ENCODE data around the gene ASTN2. TPM values are rescaled to one million over a fixed set of nuclear protein-coding genes. Genes with fewer than 3 reads are reported as not detected.

Gene ASTN2
- total and polyA plus RNA-seq, 2 experiments from 2014 or later, result 7.0 to 24.6 TPM

DNA sequence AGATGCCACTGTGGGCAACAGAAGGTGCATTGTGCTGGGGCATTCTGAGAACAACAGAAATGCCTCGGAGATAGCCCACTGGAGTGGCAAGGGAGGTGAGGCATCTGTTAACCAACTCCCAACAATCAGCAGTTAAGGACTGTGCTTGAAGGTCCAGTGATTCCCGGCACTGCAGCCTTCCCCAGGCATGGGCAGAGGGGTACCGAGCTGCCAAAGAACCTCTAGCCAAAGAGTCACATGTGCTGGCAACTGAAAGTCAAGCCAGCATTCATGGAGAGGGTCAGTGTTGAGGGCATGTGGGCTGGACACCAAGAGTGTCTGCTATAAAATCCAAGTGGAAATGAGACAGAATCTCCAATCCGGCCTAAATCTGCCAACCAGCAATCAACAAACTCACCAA is 149.6 kb downstream of the ASTN2 start:
- H3K4me3 ChIP-seq, result no peak overlapping the region
- no peak for ATAC-seq
- no peaks in the 10 kb centered on the region; the same call in 1 of the 2 replicates for H3K9me2 ChIP-seq (ENCODE audit: insufficient read depth)
- no peak for TF ChIP-seq ZNF331 (CRISPR knock-in tag; IDR thresholded peaks at IDR 0.05; ENCODE audit: low read depth)
- no peak for TF ChIP-seq POLR2AphosphoS5 (IDR thresholded peaks at IDR 0.05; ENCODE audit: low read depth)
- TF ChIP-seq STAT1 (IDR thresholded peaks at IDR 0.05; ENCODE audit: unreplicated experiment), result no peak
- TF ChIP-seq JUNB (IDR thresholded peaks at IDR 0.05; ENCODE audit: unreplicated experiment), result no peak
- TF ChIP-seq EZH2phosphoT487 (IDR thresholded peaks at IDR 0.05; ENCODE audit: unreplicated experiment), result no peak
- no peak for TF ChIP-seq EZH2 (IDR thresholded peaks at IDR 0.05; ENCODE audit: low read depth, unreplicated experiment)
- no peak for TF ChIP-seq ZNF114 (CRISPR knock-in tag; IDR thresholded peaks at IDR 0.05)
- no peak overlapping the region for H2AFZ ChIP-seq
- H3K4me2 ChIP-seq, result no peak overlapping the region
- peaks cover 3% of the 10 kb centered on the region; the same call in 1 of the 2 replicates for H4K20me1 ChIP-seq (replicated peaks; ENCODE audit: insufficient read depth)
- peaks cover 16% of the 10 kb centered on the region for H3K4me1 ChIP-seq (ENCODE audit: insufficient read depth)
- H3K27me3 ChIP-seq (ENCODE audit: insufficient read depth), result peaks cover 33% of the 10 kb centered on the region
- no peaks in the 10 kb centered on the region for H3K36me3 ChIP-seq (ENCODE audit: insufficient read depth)
- H3K27ac ChIP-seq (ENCODE audit: low read depth), result no peak overlapping the region
- no peaks in the 10 kb centered on the region for H3F3A ChIP-seq (replicated peaks; ENCODE audit: low read depth)
- Mint-ChIP-seq H3K9me3 (no peaks in the 10 kb centered on the region), H3K27ac (no peak overlapping the region), H3K4me1 (peaks cover 22% of the 10 kb centered on the region), H3K36me3 (ENCODE audit: low read depth) (no peaks in the 10 kb centered on the region), H3K27me3 (ENCODE audit: insufficient read depth, low read depth, poor library complexity) (peaks cover 17% of the 10 kb centered on the region), H3K4me3 (no peak overlapping the region)
- H3K79me2 ChIP-seq (replicated peaks; ENCODE audit: insufficient read depth), result no peaks in the 10 kb centered on the region
- no peak for DNase-seq (ENCODE audit: low spot score)

DNA sequence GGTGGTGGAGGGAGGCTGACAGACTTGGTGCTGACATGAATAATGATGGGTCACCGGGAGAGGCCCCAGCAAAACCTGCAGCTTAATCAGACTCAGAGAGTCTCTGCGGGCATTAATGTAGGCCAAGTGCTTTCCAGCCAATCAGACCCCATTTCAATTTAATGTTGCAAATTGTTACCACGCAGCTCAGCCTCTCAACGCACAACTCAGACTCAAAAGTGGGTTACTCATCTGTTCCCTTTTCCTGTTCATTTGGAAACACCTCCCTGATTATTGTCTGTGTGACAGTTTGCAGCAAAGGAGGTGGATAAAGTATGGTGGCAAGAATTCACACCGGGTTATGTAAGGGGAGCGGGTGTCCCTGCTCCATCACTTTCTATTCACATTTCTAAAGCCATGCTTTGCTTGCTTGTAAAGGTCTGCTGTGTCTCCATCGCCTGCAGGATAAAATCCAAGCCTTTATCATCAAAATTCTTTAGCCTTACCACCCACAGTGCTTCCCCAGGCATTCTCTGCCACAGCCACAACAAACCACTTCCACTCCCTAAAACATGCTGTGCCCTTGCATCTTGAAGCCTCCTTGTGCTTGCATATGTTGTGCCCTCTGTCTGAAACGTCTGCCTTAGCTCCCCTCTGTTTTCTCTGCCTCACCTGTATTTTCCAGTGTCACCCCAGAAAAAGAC is 156.5 kb downstream of the ASTN2 start:
- ATAC-seq, result peak; percentile 71
- no peaks in the 10 kb centered on the region for H3K36me3 Mint-ChIP-seq (ENCODE audit: low read depth)
- TF ChIP-seq EZH2 (IDR thresholded peaks at IDR 0.05; ENCODE audit: low read depth, unreplicated experiment), result no peak
- TF ChIP-seq, protein P1, sequence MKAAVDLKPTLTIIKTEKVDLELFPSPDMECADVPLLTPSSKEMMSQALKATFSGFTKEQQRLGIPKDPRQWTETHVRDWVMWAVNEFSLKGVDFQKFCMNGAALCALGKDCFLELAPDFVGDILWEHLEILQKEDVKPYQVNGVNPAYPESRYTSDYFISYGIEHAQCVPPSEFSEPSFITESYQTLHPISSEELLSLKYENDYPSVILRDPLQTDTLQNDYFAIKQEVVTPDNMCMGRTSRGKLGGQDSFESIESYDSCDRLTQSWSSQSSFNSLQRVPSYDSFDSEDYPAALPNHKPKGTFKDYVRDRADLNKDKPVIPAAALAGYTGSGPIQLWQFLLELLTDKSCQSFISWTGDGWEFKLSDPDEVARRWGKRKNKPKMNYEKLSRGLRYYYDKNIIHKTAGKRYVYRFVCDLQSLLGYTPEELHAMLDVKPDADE (IDR thresholded peaks at IDR 0.05), result no peak
- TF ChIP-seq STAT1 (IDR thresholded peaks at IDR 0.05; ENCODE audit: unreplicated experiment), result no peak
- TF ChIP-seq JUNB (IDR thresholded peaks at IDR 0.05; ENCODE audit: unreplicated experiment), result no peak
- TF ChIP-seq ZNF114 (CRISPR knock-in tag; IDR thresholded peaks at IDR 0.05), result no peak
- TF ChIP-seq ZNF331 (CRISPR knock-in tag; IDR thresholded peaks at IDR 0.05; ENCODE audit: low read depth), result no peak
- TF ChIP-seq, protein P2, sequence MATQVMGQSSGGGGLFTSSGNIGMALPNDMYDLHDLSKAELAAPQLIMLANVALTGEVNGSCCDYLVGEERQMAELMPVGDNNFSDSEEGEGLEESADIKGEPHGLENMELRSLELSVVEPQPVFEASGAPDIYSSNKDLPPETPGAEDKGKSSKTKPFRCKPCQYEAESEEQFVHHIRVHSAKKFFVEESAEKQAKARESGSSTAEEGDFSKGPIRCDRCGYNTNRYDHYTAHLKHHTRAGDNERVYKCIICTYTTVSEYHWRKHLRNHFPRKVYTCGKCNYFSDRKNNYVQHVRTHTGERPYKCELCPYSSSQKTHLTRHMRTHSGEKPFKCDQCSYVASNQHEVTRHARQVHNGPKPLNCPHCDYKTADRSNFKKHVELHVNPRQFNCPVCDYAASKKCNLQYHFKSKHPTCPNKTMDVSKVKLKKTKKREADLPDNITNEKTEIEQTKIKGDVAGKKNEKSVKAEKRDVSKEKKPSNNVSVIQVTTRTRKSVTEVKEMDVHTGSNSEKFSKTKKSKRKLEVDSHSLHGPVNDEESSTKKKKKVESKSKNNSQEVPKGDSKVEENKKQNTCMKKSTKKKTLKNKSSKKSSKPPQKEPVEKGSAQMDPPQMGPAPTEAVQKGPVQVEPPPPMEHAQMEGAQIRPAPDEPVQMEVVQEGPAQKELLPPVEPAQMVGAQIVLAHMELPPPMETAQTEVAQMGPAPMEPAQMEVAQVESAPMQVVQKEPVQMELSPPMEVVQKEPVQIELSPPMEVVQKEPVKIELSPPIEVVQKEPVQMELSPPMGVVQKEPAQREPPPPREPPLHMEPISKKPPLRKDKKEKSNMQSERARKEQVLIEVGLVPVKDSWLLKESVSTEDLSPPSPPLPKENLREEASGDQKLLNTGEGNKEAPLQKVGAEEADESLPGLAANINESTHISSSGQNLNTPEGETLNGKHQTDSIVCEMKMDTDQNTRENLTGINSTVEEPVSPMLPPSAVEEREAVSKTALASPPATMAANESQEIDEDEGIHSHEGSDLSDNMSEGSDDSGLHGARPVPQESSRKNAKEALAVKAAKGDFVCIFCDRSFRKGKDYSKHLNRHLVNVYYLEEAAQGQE (IDR thresholded peaks at IDR 0.05; ENCODE audit: unreplicated experiment), result no peak
- TF ChIP-seq, protein P3, sequence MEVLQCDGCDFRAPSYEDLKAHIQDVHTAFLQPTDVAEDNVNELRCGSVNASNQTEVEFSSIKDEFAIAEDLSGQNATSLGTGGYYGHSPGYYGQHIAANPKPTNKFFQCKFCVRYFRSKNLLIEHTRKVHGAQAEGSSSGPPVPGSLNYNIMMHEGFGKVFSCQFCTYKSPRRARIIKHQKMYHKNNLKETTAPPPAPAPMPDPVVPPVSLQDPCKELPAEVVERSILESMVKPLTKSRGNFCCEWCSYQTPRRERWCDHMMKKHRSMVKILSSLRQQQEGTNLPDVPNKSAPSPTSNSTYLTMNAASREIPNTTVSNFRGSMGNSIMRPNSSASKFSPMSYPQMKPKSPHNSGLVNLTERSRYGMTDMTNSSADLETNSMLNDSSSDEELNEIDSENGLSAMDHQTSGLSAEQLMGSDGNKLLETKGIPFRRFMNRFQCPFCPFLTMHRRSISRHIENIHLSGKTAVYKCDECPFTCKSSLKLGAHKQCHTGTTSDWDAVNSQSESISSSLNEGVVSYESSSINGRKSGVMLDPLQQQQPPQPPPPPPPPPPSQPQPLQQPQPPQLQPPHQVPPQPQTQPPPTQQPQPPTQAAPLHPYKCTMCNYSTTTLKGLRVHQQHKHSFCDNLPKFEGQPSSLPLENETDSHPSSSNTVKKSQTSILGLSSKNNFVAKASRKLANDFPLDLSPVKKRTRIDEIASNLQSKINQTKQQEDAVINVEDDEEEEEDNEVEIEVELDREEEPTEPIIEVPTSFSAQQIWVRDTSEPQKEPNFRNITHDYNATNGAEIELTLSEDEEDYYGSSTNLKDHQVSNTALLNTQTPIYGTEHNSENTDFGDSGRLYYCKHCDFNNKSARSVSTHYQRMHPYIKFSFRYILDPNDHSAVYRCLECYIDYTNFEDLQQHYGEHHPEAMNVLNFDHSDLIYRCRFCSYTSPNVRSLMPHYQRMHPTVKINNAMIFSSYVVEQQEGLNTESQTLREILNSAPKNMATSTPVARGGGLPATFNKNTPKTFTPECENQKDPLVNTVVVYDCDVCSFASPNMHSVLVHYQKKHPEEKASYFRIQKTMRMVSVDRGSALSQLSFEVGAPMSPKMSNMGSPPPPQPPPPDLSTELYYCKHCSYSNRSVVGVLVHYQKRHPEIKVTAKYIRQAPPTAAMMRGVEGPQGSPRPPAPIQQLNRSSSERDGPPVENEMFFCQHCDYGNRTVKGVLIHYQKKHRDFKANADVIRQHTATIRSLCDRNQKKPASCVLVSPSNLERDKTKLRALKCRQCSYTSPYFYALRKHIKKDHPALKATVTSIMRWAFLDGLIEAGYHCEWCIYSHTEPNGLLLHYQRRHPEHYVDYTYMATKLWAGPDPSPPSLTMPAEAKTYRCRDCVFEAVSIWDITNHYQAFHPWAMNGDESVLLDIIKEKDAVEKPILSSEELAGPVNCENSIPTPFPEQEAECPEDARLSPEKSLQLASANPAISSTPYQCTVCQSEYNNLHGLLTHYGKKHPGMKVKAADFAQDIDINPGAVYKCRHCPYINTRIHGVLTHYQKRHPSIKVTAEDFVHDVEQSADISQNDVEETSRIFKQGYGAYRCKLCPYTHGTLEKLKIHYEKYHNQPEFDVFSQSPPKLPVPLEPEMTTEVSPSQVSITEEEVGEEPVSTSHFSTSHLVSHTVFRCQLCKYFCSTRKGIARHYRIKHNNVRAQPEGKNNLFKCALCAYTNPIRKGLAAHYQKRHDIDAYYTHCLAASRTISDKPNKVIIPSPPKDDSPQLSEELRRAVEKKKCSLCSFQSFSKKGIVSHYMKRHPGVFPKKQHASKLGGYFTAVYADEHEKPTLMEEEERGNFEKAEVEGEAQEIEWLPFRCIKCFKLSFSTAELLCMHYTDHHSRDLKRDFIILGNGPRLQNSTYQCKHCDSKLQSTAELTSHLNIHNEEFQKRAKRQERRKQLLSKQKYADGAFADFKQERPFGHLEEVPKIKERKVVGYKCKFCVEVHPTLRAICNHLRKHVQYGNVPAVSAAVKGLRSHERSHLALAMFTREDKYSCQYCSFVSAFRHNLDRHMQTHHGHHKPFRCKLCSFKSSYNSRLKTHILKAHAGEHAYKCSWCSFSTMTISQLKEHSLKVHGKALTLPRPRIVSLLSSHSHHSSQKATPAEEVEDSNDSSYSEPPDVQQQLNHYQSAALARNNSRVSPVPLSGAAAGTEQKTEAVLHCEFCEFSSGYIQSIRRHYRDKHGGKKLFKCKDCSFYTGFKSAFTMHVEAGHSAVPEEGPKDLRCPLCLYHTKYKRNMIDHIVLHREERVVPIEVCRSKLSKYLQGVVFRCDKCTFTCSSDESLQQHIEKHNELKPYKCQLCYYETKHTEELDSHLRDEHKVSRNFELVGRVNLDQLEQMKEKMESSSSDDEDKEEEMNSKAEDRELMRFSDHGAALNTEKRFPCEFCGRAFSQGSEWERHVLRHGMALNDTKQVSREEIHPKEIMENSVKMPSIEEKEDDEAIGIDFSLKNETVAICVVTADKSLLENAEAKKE (CRISPR knock-in tag; IDR thresholded peaks at IDR 0.05), result no peak

More for the DNA sequence above, 156.5 kb downstream of the ASTN2 start:
- peak; percentile 20 for DNase-seq (ENCODE audit: low spot score)
- no peaks in the 10 kb centered on the region for H3K79me2 ChIP-seq (replicated peaks; ENCODE audit: insufficient read depth)
- H3K27me3 ChIP-seq (ENCODE audit: insufficient read depth), result no peaks in the 10 kb centered on the region
- no peaks in the 10 kb centered on the region; the same call in 1 of the 2 replicates for H3K9me2 ChIP-seq (ENCODE audit: insufficient read depth)
- no peak overlapping the region for H3K27ac ChIP-seq (ENCODE audit: low read depth)
- H2AFZ ChIP-seq, result no peak overlapping the region
- H3F3A ChIP-seq (replicated peaks; ENCODE audit: low read depth), result no peaks in the 10 kb centered on the region
- H3K36me3 ChIP-seq (ENCODE audit: insufficient read depth), result no peaks in the 10 kb centered on the region
- Mint-ChIP-seq H3K4me3 (no peak overlapping the region), H3K9me3 (no peaks in the 10 kb centered on the region), H3K27ac (no peak overlapping the region), H3K27me3 (ENCODE audit: insufficient read depth, low read depth, poor library complexity) (peaks cover 4% of the 10 kb centered on the region), H3K4me1 (peaks cover 11% of the 10 kb centered on the region)
- no peak overlapping the region for H3K4me2 ChIP-seq
- H3K4me1 ChIP-seq (ENCODE audit: insufficient read depth), result peaks cover 6% of the 10 kb centered on the region
- no peaks in the 10 kb centered on the region; the same call in 1 of the 2 replicates for H4K20me1 ChIP-seq (replicated peaks; ENCODE audit: insufficient read depth)
- no peak overlapping the region for H3K4me3 ChIP-seq

Data from GM23338 (cell line).